CD4-positive, alpha-beta memory T cell (primary cell): ENCODE results near the gene CRYM. TPM values are rescaled to one million over a fixed set of nuclear protein-coding genes. Genes with fewer than 3 reads are reported as not detected.

Experiments used
- CTCF ChIA-PET: fragments of 350-600 bp; sonication (Branson Sonifier 250); formaldehyde crosslinking; loops from one replicate; lab custom pipeline; 2021; ENCODE audit warnings: inconsistent platforms; ENCODE audit not compliant: partially characterized antibody; lab: Charles Lee
- POLR2A ChIA-PET: fragments of 350-600 bp; sonication (Branson Sonifier 250); formaldehyde crosslinking; loops from one replicate; lab custom pipeline; 2021; ENCODE audit not compliant: partially characterized antibody; lab: Charles Lee
- DNase-seq, 5 donors: peaks; one replicate each; pipeline versions ENCODE4 v3.0.0 to v3.0.0-alpha.2; 2020 to 2022; ENCODE audit warnings: mixed read lengths in 1 of 5
- H3K27ac ChIP-seq: one replicate; pipeline ENCODE4 v1.7.0; 2013; ENCODE audit warnings: low read depth, low read length
- H3K27me3 ChIP-seq: 2 replicates; pipeline ENCODE4 v1.7.0; 2013; ENCODE audit warnings: mild to moderate bottlenecking, low read length, moderate library complexity; ENCODE audit not compliant: insufficient read depth
- H3K36me3 ChIP-seq: 2 replicates; pipeline ENCODE4 v1.7.0; 2013; ENCODE audit warnings: mild to moderate bottlenecking, low read length, moderate library complexity; ENCODE audit not compliant: insufficient read depth
- H3K4me1 ChIP-seq: 2 replicates; pipeline ENCODE4 v1.7.0; 2013; ENCODE audit warnings: mild to moderate bottlenecking, low read length, moderate library complexity; ENCODE audit not compliant: insufficient read depth
- H3K4me3 ChIP-seq, 2 donors: one replicate each; pipeline ENCODE4 v1.7.0; 2013; ENCODE audit warnings: low read length in 2 of 2, mild to moderate bottlenecking in 1 of 2
- H3K9me3 ChIP-seq, 2 donors: one replicate each; pipeline ENCODE4 v1.7.0; 2013; ENCODE audit warnings: low read length in 2 of 2, control low read depth in 1 of 2; ENCODE audit not compliant: control insufficient read depth in 1 of 2
- H3K27ac Mint-ChIP-seq, 7 donors: one replicate each; pipeline ENCODE4 v1.8.0; 2020 to 2021; ENCODE audit warnings: mixed read lengths in 7 of 7, mild to moderate bottlenecking in 6 of 7, inconsistent platforms in 3 of 7, moderate library complexity in 3 of 7
- H3K27me3 Mint-ChIP-seq, 2 donors: one replicate each; pipeline ENCODE4 v1.8.0; 2020 to 2021; ENCODE audit warnings: mixed read lengths in 2 of 2
- H3K36me3 Mint-ChIP-seq, 2 donors: one replicate each; pipeline ENCODE4 v1.8.0; 2020 to 2021; ENCODE audit warnings: mixed read lengths in 2 of 2, inconsistent platforms in 1 of 2, mild to moderate bottlenecking in 1 of 2
- H3K4me1 Mint-ChIP-seq, 4 donors: one replicate each; pipeline ENCODE4 v1.8.0; 2020 to 2021; ENCODE audit warnings: mixed read lengths in 4 of 4, mild to moderate bottlenecking in 1 of 4
- H3K4me3 Mint-ChIP-seq, 8 donors: one replicate each; pipeline ENCODE4 v1.8.0; 2020 to 2021; ENCODE audit warnings: mixed read lengths in 8 of 8, mild to moderate bottlenecking in 7 of 8, moderate library complexity in 6 of 8, inconsistent platforms in 3 of 8
- H3K9me3 Mint-ChIP-seq, 8 donors: one replicate each; pipeline ENCODE4 v1.8.0; 2020 to 2021; ENCODE audit warnings: mixed read lengths in 8 of 8, mild to moderate bottlenecking in 5 of 8, inconsistent platforms in 3 of 8, moderate library complexity in 1 of 8
- intact Hi-C: fragments of 100-400 bp; cut with micrococcal nuclease; formaldehyde crosslinking; loops from one replicate; pipeline ENCODE4 v1.15.1; 2023
- polyA plus RNA-seq, 2 donors: library from polyadenylated mRNA; unstranded; fragments of 300-500 nt; fragmentation: Illumina TruSeq; gene quantifications; one replicate each; pipeline ENCODE4 v1.2.3, GENCODE V29; 2021
- total RNA-seq, 2 experiments: library from RNA; stranded (reverse); gene quantifications; one replicate each; pipeline ENCODE4 v1.2.3, GENCODE V29; 2021

CRYM gene
- total and polyA plus RNA-seq, 4 experiments from 2014 or later = not detected

GRCh38 chr16:21227866-21228265 is 50.2 kb downstream of the CRYM start:
- no peak overlapping the region for H3K27ac ChIP-seq
- no peak for DNase-seq
- Mint-ChIP-seq H3K27me3 (peaks cover 32 to 33% of the 10 kb centered on the region in 2 donors), H3K27ac (no peak overlapping the region), H3K9me3 (no peaks in the 10 kb centered on the region), H3K4me3 (no peak overlapping the region), H3K4me1 (peaks cover 0 to 3% (median 2%) of the 10 kb centered on the region in 4 donors), H3K36me3 (no peaks in the 10 kb centered on the region)
- ChIA-PET POLR2A (no interaction called here), CTCF (no interaction called here)
- H3K27me3 ChIP-seq = no peaks in the 10 kb centered on the region
- intact Hi-C loops = no loop called here
- no peaks in the 10 kb centered on the region for H3K9me3 ChIP-seq
- no peaks in the 10 kb centered on the region for H3K4me1 ChIP-seq
- H3K36me3 ChIP-seq = no peaks in the 10 kb centered on the region
- no peak overlapping the region for H3K4me3 ChIP-seq

GRCh38 chr16:21226749-21227148 is 51.3 kb downstream of the CRYM start:
- CTCF ChIA-PET = no interaction called here
- H3K4me1 Mint-ChIP-seq = peaks cover 0 to 3% (median 2%) of the 10 kb centered on the region in 4 donors
- no peaks in the 10 kb centered on the region for H3K4me1 ChIP-seq
- no peak overlapping the region for H3K4me3 Mint-ChIP-seq
- H3K36me3 ChIP-seq = no peaks in the 10 kb centered on the region
- peaks cover 0 to 1% (median 0%) of the 10 kb centered on the region in 8 donors for H3K9me3 Mint-ChIP-seq
- H3K27ac Mint-ChIP-seq = no peak overlapping the region
- POLR2A ChIA-PET = interaction anchor here (0.6 kb wide), 1 partner anchor 862 kb away, joined by 3 read pairs; no protein-coding TSS in a partner anchor
- no peak for DNase-seq
- no peaks in the 10 kb centered on the region for H3K9me3 ChIP-seq
- intact Hi-C loops = no loop called here
- H3K27me3 ChIP-seq = no peaks in the 10 kb centered on the region
- H3K27me3 Mint-ChIP-seq = peaks cover 34 to 37% of the 10 kb centered on the region in 2 donors
- H3K27ac ChIP-seq = no peak overlapping the region
- H3K4me3 ChIP-seq = no peak overlapping the region
- no peaks in the 10 kb centered on the region for H3K36me3 Mint-ChIP-seq

GRCh38 chr16:21224800-21225199 is 53.3 kb downstream of the CRYM start:
- Mint-ChIP-seq H3K27ac (no peak overlapping the region), H3K36me3 (no peaks in the 10 kb centered on the region), H3K4me1 (peaks cover 0 to 3% (median 2%) of the 10 kb centered on the region in 4 donors), H3K9me3 (peaks cover 0 to 1% (median 0%) of the 10 kb centered on the region in 8 donors), H3K4me3 (no peak overlapping the region), H3K27me3 (peaks cover 34 to 40% of the 10 kb centered on the region in 2 donors)
- no peak for DNase-seq
- intact Hi-C loops = no loop called here
- no peak overlapping the region for H3K27ac ChIP-seq
- no peaks in the 10 kb centered on the region for H3K27me3 ChIP-seq
- H3K4me3 ChIP-seq = no peak overlapping the region
- H3K36me3 ChIP-seq = no peaks in the 10 kb centered on the region
- ChIA-PET POLR2A (no interaction called here), CTCF (no interaction called here)
- H3K4me1 ChIP-seq = no peaks in the 10 kb centered on the region
- H3K9me3 ChIP-seq = no peaks in the 10 kb centered on the region

GRCh38 chr16:21223787-21224186 is 54.3 kb downstream of the CRYM start:
- no peak for DNase-seq
- Histone ChIP-seq H3K36me3 (no peaks in the 10 kb centered on the region), H3K27ac (no peak overlapping the region), H3K4me3 (no peak overlapping the region), H3K4me1 (no peaks in the 10 kb centered on the region), H3K9me3 (no peaks in the 10 kb centered on the region), H3K27me3 (no peaks in the 10 kb centered on the region)
- no peak overlapping the region for H3K27ac Mint-ChIP-seq
- intact Hi-C loops = no loop called here
- peaks cover 0 to 1% (median 0%) of the 10 kb centered on the region in 8 donors for H3K9me3 Mint-ChIP-seq
- H3K4me1 Mint-ChIP-seq = peaks cover 0 to 3% (median 2%) of the 10 kb centered on the region in 4 donors
- no peak overlapping the region for H3K4me3 Mint-ChIP-seq
- H3K27me3 Mint-ChIP-seq = peaks cover 29 to 38% of the 10 kb centered on the region in 2 donors
- ChIA-PET CTCF (no interaction called here), POLR2A (no interaction called here)
- no peaks in the 10 kb centered on the region for H3K36me3 Mint-ChIP-seq

GRCh38 chr16:21222495-21223337 is 55.4 kb downstream of the CRYM start:
- Histone ChIP-seq H3K27ac (no peak overlapping the region), H3K9me3 (no peaks in the 10 kb centered on the region), H3K27me3 (no peaks in the 10 kb centered on the region), H3K36me3 (no peaks in the 10 kb centered on the region), H3K4me3 (no peak overlapping the region), H3K4me1 (no peaks in the 10 kb centered on the region)
- peak overlapping the region in 1 of 8 donors; percentile 15 for H3K4me3 Mint-ChIP-seq
- no peak for DNase-seq
- H3K27ac Mint-ChIP-seq = no peak overlapping the region
- POLR2A ChIA-PET = no interaction called here
- H3K27me3 Mint-ChIP-seq = peaks cover 27 to 38% of the 10 kb centered on the region in 2 donors
- intact Hi-C loops = no loop called here
- H3K4me1 Mint-ChIP-seq = peaks cover 0 to 3% (median 2%) of the 10 kb centered on the region in 4 donors
- H3K36me3 Mint-ChIP-seq = no peaks in the 10 kb centered on the region
- CTCF ChIA-PET = no interaction called here
- H3K9me3 Mint-ChIP-seq = peaks cover 0 to 1% (median 0%) of the 10 kb centered on the region in 8 donors

GRCh38 chr16:21219551-21219950 is 58.5 kb downstream of the CRYM start:
- no peaks in the 10 kb centered on the region for H3K9me3 ChIP-seq
- Mint-ChIP-seq H3K27me3 (peaks cover 27% of the 10 kb centered on the region in 2 donors), H3K9me3 (peaks cover 0 to 1% (median 0%) of the 10 kb centered on the region in 8 donors), H3K4me3 (no peak overlapping the region), H3K36me3 (no peaks in the 10 kb centered on the region), H3K4me1 (no peaks in the 10 kb centered on the region), H3K27ac (no peak overlapping the region)
- no peak overlapping the region for H3K27ac ChIP-seq
- no peak for DNase-seq
- intact Hi-C loops = no loop called here
- POLR2A ChIA-PET = no interaction called here
- no peaks in the 10 kb centered on the region for H3K27me3 ChIP-seq
- no peaks in the 10 kb centered on the region for H3K4me1 ChIP-seq
- no peak overlapping the region for H3K4me3 ChIP-seq
- CTCF ChIA-PET = no interaction called here
- no peaks in the 10 kb centered on the region for H3K36me3 ChIP-seq

- Histone ChIP-seq H3K27me3 (no peaks in the 10 kb centered on the region), H3K36me3 (no peaks in the 10 kb centered on the region), H3K9me3 (no peaks in the 10 kb centered on the region), H3K27ac (no peak overlapping the region), H3K4me3 (no peak overlapping the region), H3K4me1 (no peaks in the 10 kb centered on the region)
- DNase-seq = no peak
- intact Hi-C loops = no loop called here
- H3K4me1 Mint-ChIP-seq = no peaks in the 10 kb centered on the region
- H3K36me3 Mint-ChIP-seq = no peaks in the 10 kb centered on the region
- peaks cover 23 to 25% of the 10 kb centered on the region in 2 donors for H3K27me3 Mint-ChIP-seq
- H3K9me3 Mint-ChIP-seq = peaks cover 0 to 1% (median 0%) of the 10 kb centered on the region in 8 donors
- ChIA-PET POLR2A (no interaction called here), CTCF (no interaction called here)
- no peak overlapping the region for H3K4me3 Mint-ChIP-seq
- H3K27ac Mint-ChIP-seq = no peak overlapping the region
These were observed 59.9 kb downstream of the CRYM start for GRCh38 chr16:21218153-21218552.
